Measurements from ENCODE around the gene CTRB1.

Gene CTRB1

GRCh38 chr16:75261590-75262078 is 42.8 kb downstream of the CTRB1 start:
- no peak for DNase-seq (ENCODE audit: low read depth)
- no peak overlapping the region for H3K4me3 ChIP-seq (ENCODE audit: low read depth, low read length)
- TF ChIP-seq CTCF (conservative IDR thresholded peaks at IDR 0.05; ENCODE audit: low read depth, low read length): no peak

GRCh38 chr16:75262104-75262799 is 43.5 kb downstream of the CTRB1 start:
- H3K4me3 ChIP-seq (ENCODE audit: low read depth, low read length): no peak overlapping the region
- no peak for TF ChIP-seq CTCF (conservative IDR thresholded peaks at IDR 0.05; ENCODE audit: low read depth, low read length)
- DNase-seq (ENCODE audit: low read depth): peak; percentile 38

GRCh38 chr16:75262800-75263127 is 44.0 kb downstream of the CTRB1 start:
- H3K4me3 ChIP-seq (ENCODE audit: low read depth, low read length): no peak overlapping the region
- no peak for DNase-seq (ENCODE audit: low read depth)
- no peak for TF ChIP-seq CTCF (conservative IDR thresholded peaks at IDR 0.05; ENCODE audit: low read depth, low read length)

GRCh38 chr16:75263291-75263962 is 44.6 kb downstream of the CTRB1 start:
- DNase-seq (ENCODE audit: low read depth): no peak
- H3K4me3 ChIP-seq (ENCODE audit: low read depth, low read length): peak overlapping the region; percentile 92

GRCh38 chr16:75263963-75264445 is 45.2 kb downstream of the CTRB1 start:
- DNase-seq (ENCODE audit: low read depth): no peak
- no peak for TF ChIP-seq CTCF (conservative IDR thresholded peaks at IDR 0.05; ENCODE audit: low read depth, low read length)
- peak overlapping the region; percentile 92 for H3K4me3 ChIP-seq (ENCODE audit: low read depth, low read length)

More at GRCh38 chr16:75263291-75263962, 44.6 kb downstream of the CTRB1 start:
- no peak for TF ChIP-seq CTCF (conservative IDR thresholded peaks at IDR 0.05; ENCODE audit: low read depth, low read length)

GRCh38 chr16:75264457-75264998 is 45.7 kb downstream of the CTRB1 start:
- TF ChIP-seq CTCF (conservative IDR thresholded peaks at IDR 0.05; ENCODE audit: low read depth, low read length): no peak
- DNase-seq (ENCODE audit: low read depth): peak; percentile 60
- peak overlapping the region; percentile 92 for H3K4me3 ChIP-seq (ENCODE audit: low read depth, low read length)

All from choroid plexus epithelial cell (primary cell).